KMS-11 (cell line): ENCODE results near the gene R3HCC1L.

Source experiments
- H2AFZ ChIP-seq: fragments of 200-600 bp; sonication (generic); 2 replicates; pipeline ENCODE4 v1.6.1; 2016; ENCODE audit warnings: antibody characterized with exemption, mixed run types, low read depth
- H3K27ac ChIP-seq: fragments of 200-600 bp; sonication (generic); 2 replicates; pipeline ENCODE4 v1.6.1; 2016; ENCODE audit warnings: mild to moderate bottlenecking, mixed run types
- H3K27me3 ChIP-seq: fragments of 200-600 bp; sonication (generic); 2 replicates; pipeline ENCODE4 v1.6.1; 2017; ENCODE audit warnings: mild to moderate bottlenecking, low read depth, mixed run types, moderate library complexity; ENCODE audit not compliant: insufficient read depth
- H3K36me3 ChIP-seq: fragments of 200-600 bp; sonication (generic); 2 replicates; pipeline ENCODE4 v1.6.1; 2017; ENCODE audit warnings: mild to moderate bottlenecking, mixed run types; ENCODE audit not compliant: insufficient read depth
- H3K4me1 ChIP-seq: fragments of 200-600 bp; sonication (generic); 2 replicates; pipeline ENCODE4 v1.6.1; 2016; ENCODE audit warnings: mild to moderate bottlenecking, low read depth, mixed run types; ENCODE audit not compliant: poor library complexity, severe bottlenecking
- H3K4me2 ChIP-seq: fragments of 200-600 bp; sonication (generic); 2 replicates; pipeline ENCODE4 v1.7.0; 2016; ENCODE audit warnings: mild to moderate bottlenecking, mixed run types
- H3K4me3 ChIP-seq: fragments of 200-600 bp; sonication (generic); IDR thresholded peaks from 2 replicates; pipeline ENCODE4 v1.6.1; 2017; ENCODE audit warnings: low read depth, low read length, mixed read lengths; ENCODE audit not compliant: insufficient read depth
- H3K79me2 ChIP-seq: fragments of 200-600 bp; sonication (generic); 2 replicates; pipeline ENCODE4 v1.6.1; 2016; ENCODE audit warnings: low read depth, mixed run types; ENCODE audit not compliant: insufficient read depth
- H3K9ac ChIP-seq: fragments of 200-600 bp; sonication (generic); 2 replicates; pipeline ENCODE4 v1.6.1; 2016; ENCODE audit warnings: mild to moderate bottlenecking, mixed run types
- H4K20me1 ChIP-seq: fragments of 200-600 bp; sonication (generic); 2 replicates; pipeline ENCODE4 v1.6.1; 2016; ENCODE audit warnings: mild to moderate bottlenecking, mixed run types; ENCODE audit not compliant: insufficient read depth
- TF ChIP-seq, protein P1 (sequence below): fragments of 200-600 bp; sonication (generic); conservative IDR thresholded peaks from 2 replicates; pipeline ENCODE4 v1.6.1; 2017; ENCODE audit warnings: low read depth, mild to moderate bottlenecking, antibody characterized with exemption, low read length, moderate library complexity, mixed read lengths

R3HCC1L gene

DNA sequence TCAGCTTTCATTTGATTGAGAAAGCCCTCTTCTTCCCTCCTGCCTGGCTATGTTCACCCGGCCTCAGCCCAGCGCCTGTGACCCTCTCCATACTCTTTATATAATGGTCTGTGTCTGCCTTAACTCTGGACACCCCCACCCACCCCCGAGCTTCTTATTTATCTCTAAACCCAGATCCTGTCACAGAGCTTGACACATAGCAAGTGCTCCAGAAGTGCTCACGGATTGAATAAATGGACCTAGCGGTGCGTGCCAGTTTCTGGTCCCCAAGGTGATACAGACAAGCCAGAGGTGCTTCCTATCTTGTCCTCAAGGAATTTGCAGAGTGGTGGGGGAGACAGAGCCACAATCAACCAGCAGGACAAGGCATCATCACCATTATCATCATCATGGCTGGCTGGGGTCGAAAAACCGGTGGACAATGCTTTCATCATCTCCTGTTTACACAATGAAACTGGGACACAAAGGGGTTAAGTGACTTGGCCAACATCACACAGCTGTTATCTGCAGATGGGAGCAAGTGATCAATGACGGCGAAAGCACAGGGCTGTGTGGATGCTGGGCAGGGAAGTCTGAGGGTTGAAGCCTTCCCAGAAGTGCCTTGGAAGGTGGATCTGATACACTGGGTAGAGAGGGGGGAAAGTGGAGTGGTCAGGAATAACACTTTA is 135.8 kb downstream of the R3HCC1L start:
- H3K36me3 ChIP-seq = no peaks in the 10 kb centered on the region
- H3K79me2 ChIP-seq = no peaks in the 10 kb centered on the region
- TF ChIP-seq, protein P1, sequence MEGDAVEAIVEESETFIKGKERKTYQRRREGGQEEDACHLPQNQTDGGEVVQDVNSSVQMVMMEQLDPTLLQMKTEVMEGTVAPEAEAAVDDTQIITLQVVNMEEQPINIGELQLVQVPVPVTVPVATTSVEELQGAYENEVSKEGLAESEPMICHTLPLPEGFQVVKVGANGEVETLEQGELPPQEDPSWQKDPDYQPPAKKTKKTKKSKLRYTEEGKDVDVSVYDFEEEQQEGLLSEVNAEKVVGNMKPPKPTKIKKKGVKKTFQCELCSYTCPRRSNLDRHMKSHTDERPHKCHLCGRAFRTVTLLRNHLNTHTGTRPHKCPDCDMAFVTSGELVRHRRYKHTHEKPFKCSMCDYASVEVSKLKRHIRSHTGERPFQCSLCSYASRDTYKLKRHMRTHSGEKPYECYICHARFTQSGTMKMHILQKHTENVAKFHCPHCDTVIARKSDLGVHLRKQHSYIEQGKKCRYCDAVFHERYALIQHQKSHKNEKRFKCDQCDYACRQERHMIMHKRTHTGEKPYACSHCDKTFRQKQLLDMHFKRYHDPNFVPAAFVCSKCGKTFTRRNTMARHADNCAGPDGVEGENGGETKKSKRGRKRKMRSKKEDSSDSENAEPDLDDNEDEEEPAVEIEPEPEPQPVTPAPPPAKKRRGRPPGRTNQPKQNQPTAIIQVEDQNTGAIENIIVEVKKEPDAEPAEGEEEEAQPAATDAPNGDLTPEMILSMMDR = no peak
- H3K4me2 ChIP-seq = no peak overlapping the region
- H3K27ac ChIP-seq = no peak overlapping the region
- H3K9ac ChIP-seq = no peak overlapping the region
- no peak overlapping the region for H3K4me3 ChIP-seq
- H4K20me1 ChIP-seq = no peaks in the 10 kb centered on the region
- no peaks in the 10 kb centered on the region for H3K27me3 ChIP-seq
- H3K4me1 ChIP-seq = peaks cover 7% of the 10 kb centered on the region
- H2AFZ ChIP-seq = no peak overlapping the region

GRCh38 chr10:98270786-98271185 is 136.3 kb downstream of the R3HCC1L start:
- no peak overlapping the region for H3K4me2 ChIP-seq
- no peak overlapping the region for H3K27ac ChIP-seq
- no peak overlapping the region for H3K4me3 ChIP-seq
- no peak overlapping the region for H2AFZ ChIP-seq
- no peaks in the 10 kb centered on the region for H3K79me2 ChIP-seq
- TF ChIP-seq, protein P1 = no peak
- H3K4me1 ChIP-seq = peaks cover 7% of the 10 kb centered on the region
- no peaks in the 10 kb centered on the region for H3K27me3 ChIP-seq
- H3K9ac ChIP-seq = no peak overlapping the region
- no peaks in the 10 kb centered on the region for H4K20me1 ChIP-seq
- no peaks in the 10 kb centered on the region for H3K36me3 ChIP-seq

- no peak overlapping the region for H3K9ac ChIP-seq
- H3K79me2 ChIP-seq = no peaks in the 10 kb centered on the region
- H3K4me1 ChIP-seq = peaks cover 7% of the 10 kb centered on the region
Observed at GRCh38 chr10:98272245-98272644, 137.8 kb downstream of the R3HCC1L start.

DNA sequence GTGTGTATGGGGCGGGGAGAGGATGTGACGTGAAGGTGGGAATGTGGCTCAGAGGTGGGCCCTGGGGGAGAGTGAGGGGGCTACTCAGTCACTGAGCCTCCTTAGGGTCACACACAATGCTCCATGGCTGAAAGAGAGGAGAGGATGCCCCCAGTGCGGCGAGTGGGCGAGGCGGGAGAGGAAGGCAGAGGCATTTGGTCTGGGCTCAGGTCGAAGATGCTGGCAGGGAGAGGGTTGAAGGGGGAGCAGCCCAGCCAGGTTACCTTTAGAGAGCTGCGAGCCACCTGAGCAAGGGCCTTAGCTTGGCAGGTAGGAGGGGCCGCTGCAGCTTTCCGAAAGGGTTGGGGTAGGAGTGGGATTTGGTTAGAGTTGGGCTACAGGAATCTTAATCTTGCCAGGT is 138.2 kb downstream of the R3HCC1L start:
- Histone ChIP-seq H3K4me1 (peaks cover 7% of the 10 kb centered on the region), H3K4me2 (no peak overlapping the region)
- TF ChIP-seq, protein P1 = no peak

More at GRCh38 chr10:98272245-98272644, 137.8 kb downstream of the R3HCC1L start:
- Histone ChIP-seq H3K4me2 (no peak overlapping the region), H3K27me3 (no peaks in the 10 kb centered on the region), H3K4me3 (no peak overlapping the region), H2AFZ (no peak overlapping the region), H3K27ac (no peak overlapping the region), H3K36me3 (no peaks in the 10 kb centered on the region), H4K20me1 (no peaks in the 10 kb centered on the region)
- TF ChIP-seq, protein P1 = no peak

More for the DNA sequence above, 138.2 kb downstream of the R3HCC1L start:
- Histone ChIP-seq H3K36me3 (no peaks in the 10 kb centered on the region), H3K9ac (no peak overlapping the region), H3K4me3 (no peak overlapping the region), H2AFZ (no peak overlapping the region), H3K79me2 (no peaks in the 10 kb centered on the region), H4K20me1 (no peaks in the 10 kb centered on the region), H3K27me3 (no peaks in the 10 kb centered on the region), H3K27ac (no peak overlapping the region)
